ENCODE data around the gene FAM131B. TPM values are rescaled to one million over a fixed set of nuclear protein-coding genes. Genes with fewer than 3 reads are reported as not detected.

Gene FAM131B
- total RNA-seq, 1 experiment from 2014 or later: 17.3 TPM

- H3K27ac Mint-ChIP-seq: no peak overlapping the region
- no peak overlapping the region for H2BK15ac ChIP-seq (ENCODE audit: low read depth, low read length)
- no peak overlapping the region for H3T11ph ChIP-seq (ENCODE audit: low read length)
- H3K23ac ChIP-seq (ENCODE audit: insufficient read length, low read depth, low read length): no peak overlapping the region
- H2AK5ac ChIP-seq (ENCODE audit: insufficient read length, low read length): no peak overlapping the region
- no peaks in the 10 kb centered on the region for H3K27me3 ChIP-seq (ENCODE audit: insufficient read depth, low read length)
- H3K56ac ChIP-seq (ENCODE audit: insufficient read length, low read depth, low read length): no peak overlapping the region
- no peak overlapping the region for H2BK120ac ChIP-seq (ENCODE audit: low read depth, low read length, poor library complexity, severe bottlenecking)
- H4K20me1 ChIP-seq (ENCODE audit: control insufficient read depth, insufficient read depth, insufficient read length): no peaks in the 10 kb centered on the region
- no peaks in the 10 kb centered on the region for H3K23me2 ChIP-seq (ENCODE audit: insufficient read length, low read depth, low read length, poor library complexity, severe bottlenecking)
- H3K4me2 ChIP-seq (ENCODE audit: insufficient read depth, insufficient read length, low read length): no peak overlapping the region
- no peak overlapping the region for H4K91ac ChIP-seq (ENCODE audit: insufficient read length, low read depth, low read length)
- H3K4me1 ChIP-seq (ENCODE audit: insufficient read depth, low read length): no peaks in the 10 kb centered on the region
- no peak overlapping the region for H3K4me3 Mint-ChIP-seq
- no peak overlapping the region for H2BK20ac ChIP-seq (ENCODE audit: low read depth, low read length, poor library complexity, severe bottlenecking)
- peak; percentile 53; the same call in 2 of the 3 replicates for TF ChIP-seq CTCF (conservative IDR thresholded peaks at IDR 0.05)
- no peak overlapping the region for H2BK12ac ChIP-seq (ENCODE audit: insufficient read length, low read depth, low read length)
- no peak overlapping the region for H2AFZ ChIP-seq (ENCODE audit: low read length)
- no peak overlapping the region for H3K18ac ChIP-seq (ENCODE audit: insufficient read length, low read depth, low read length)
- H3K14ac ChIP-seq (ENCODE audit: insufficient read depth, low read length): no peak overlapping the region
- H4K8ac ChIP-seq (replicated peaks; ENCODE audit: insufficient read length, low read depth, low read length): no peak overlapping the region
- H3K9me3 Mint-ChIP-seq: no peaks in the 10 kb centered on the region
- H3K27me3 Mint-ChIP-seq (ENCODE audit: low read depth): no peaks in the 10 kb centered on the region
- H2BK5ac ChIP-seq (ENCODE audit: insufficient read length, low read length): no peak overlapping the region
- H4K5ac ChIP-seq (ENCODE audit: insufficient read length, low read depth, low read length): no peak overlapping the region
- H3K36me3 Mint-ChIP-seq (ENCODE audit: insufficient read depth in 1 of 3, low read depth in 3 of 3): no peaks in the 10 kb centered on the region
- DNase-seq: no peak
- H3K27ac ChIP-seq (ENCODE audit: insufficient read length, low read depth, low read length): no peak overlapping the region
- H3K9ac ChIP-seq (ENCODE audit: extremely low read depth, insufficient read length, low read length): no peak overlapping the region
- no CpG with 5 or more reads among the region's 10 CpGs for WGBS (ENCODE audit: extremely low coverage, insufficient read length, low lambda C conversion rate)
- H3K79me2 ChIP-seq (ENCODE audit: insufficient read depth, low read length): no peaks in the 10 kb centered on the region
- peaks cover 10 to 17% of the 10 kb centered on the region in 2 experiments for H3K4me1 Mint-ChIP-seq
- H3K79me1 ChIP-seq (ENCODE audit: insufficient read depth, low read depth, low read length, poor library complexity, severe bottlenecking): no peaks in the 10 kb centered on the region
- no peaks in the 10 kb centered on the region for H3K9me3 ChIP-seq (ENCODE audit: control insufficient read depth, low read depth, low read length)
- no peak overlapping the region for H3K4ac ChIP-seq (ENCODE audit: low read depth, low read length)
Observed at GRCh38 chr7:143329471-143330170, 32.9 kb downstream of the FAM131B start.
